H9 (cell line): ENCODE measurements around the gene CTNND1. TPM values are rescaled to one million over a fixed set of nuclear protein-coding genes. Genes with fewer than 3 reads are reported as not detected.
A peak's percentile ranks its signal among the peaks of the same experiment; 100 is the strongest.

ENCODE experiments used
- DNase-seq: peaks from one replicate; pipeline ENCODE4 v3.0.0-alpha.2; 2017
- H2AFZ ChIP-seq: one replicate; pipeline ENCODE4 v1.6.1; 2013; ENCODE audit warnings: mild to moderate bottlenecking, low read length, control low read depth, moderate library complexity
- H2AK5ac ChIP-seq: 2 replicates; pipeline ENCODE4 v1.6.1; 2013; ENCODE audit warnings: low read length, control low read depth, mixed read lengths; ENCODE audit not compliant: insufficient read length
- H2BK120ac ChIP-seq: one replicate; pipeline ENCODE4 v1.6.1; 2013; ENCODE audit warnings: low read depth, mild to moderate bottlenecking, low read length, control low read depth, inconsistent platforms; ENCODE audit not compliant: poor library complexity, severe bottlenecking
- H2BK12ac ChIP-seq: 2 replicates; pipeline ENCODE4 v1.6.1; 2013; ENCODE audit warnings: low read length, control low read depth, mixed read lengths, low read depth; ENCODE audit not compliant: insufficient read length
- H2BK15ac ChIP-seq: 2 replicates; pipeline ENCODE4 v1.6.1; 2013; ENCODE audit warnings: low read depth, low read length, control low read depth
- H2BK20ac ChIP-seq: one replicate; pipeline ENCODE4 v1.6.1; 2013; ENCODE audit warnings: low read depth, mild to moderate bottlenecking, low read length, control low read depth, inconsistent platforms; ENCODE audit not compliant: poor library complexity, severe bottlenecking
- H2BK5ac ChIP-seq: 2 replicates; pipeline ENCODE4 v1.6.1; 2013; ENCODE audit warnings: low read length, control low read depth, mixed read lengths; ENCODE audit not compliant: insufficient read length
- H3K14ac ChIP-seq: 2 replicates; pipeline ENCODE4 v1.6.1; 2013; ENCODE audit warnings: low read length, control low read depth; ENCODE audit not compliant: insufficient read depth
- H3K18ac ChIP-seq: 2 replicates; pipeline ENCODE4 v1.6.1; 2013; ENCODE audit warnings: low read depth, mild to moderate bottlenecking, mixed read lengths, low read length, control low read depth; ENCODE audit not compliant: insufficient read length
- H3K23ac ChIP-seq: 2 replicates; pipeline ENCODE4 v1.6.1; 2013; ENCODE audit warnings: low read length, control low read depth, mixed read lengths, low read depth; ENCODE audit not compliant: insufficient read length
- H3K23me2 ChIP-seq: 2 replicates; pipeline ENCODE4 v1.6.1; 2013; ENCODE audit warnings: low read depth, mild to moderate bottlenecking, mixed read lengths, low read length, control low read depth; ENCODE audit not compliant: insufficient read length, poor library complexity, severe bottlenecking
- H3K27ac ChIP-seq: 2 replicates; pipeline ENCODE4 v1.5.1; 2013; ENCODE audit warnings: low read length, control low read depth, mixed read lengths, low read depth; ENCODE audit not compliant: insufficient read length
- H3K27me3 ChIP-seq: 2 replicates; pipeline ENCODE4 v1.6.1; 2013; ENCODE audit warnings: low read length, control low read depth, inconsistent platforms; ENCODE audit not compliant: insufficient read depth
- H3K4ac ChIP-seq: 2 replicates; pipeline ENCODE4 v1.6.1; 2013; ENCODE audit warnings: low read depth, mild to moderate bottlenecking, control low read depth, inconsistent platforms, low read length, moderate library complexity
- H3K4me1 ChIP-seq: 2 replicates; pipeline ENCODE4 v1.6.1; 2013; ENCODE audit warnings: low read length, control low read depth, inconsistent platforms; ENCODE audit not compliant: insufficient read depth
- H3K4me2 ChIP-seq: 2 replicates; pipeline ENCODE4 v1.6.1; 2013; ENCODE audit warnings: low read length, control low read depth, mixed read lengths; ENCODE audit not compliant: insufficient read length, insufficient read depth
- H3K56ac ChIP-seq: 2 replicates; pipeline ENCODE4 v1.6.1; 2013; ENCODE audit warnings: low read depth, mild to moderate bottlenecking, mixed read lengths, low read length, control low read depth; ENCODE audit not compliant: insufficient read length
- H3K79me1 ChIP-seq: 2 replicates; pipeline ENCODE4 v1.6.1; 2013; ENCODE audit warnings: low read depth, mild to moderate bottlenecking, moderate library complexity, low read length, control low read depth, inconsistent platforms; ENCODE audit not compliant: insufficient read depth, poor library complexity, severe bottlenecking
- H3K79me2 ChIP-seq: 2 replicates; pipeline ENCODE4 v1.6.1; 2013; ENCODE audit warnings: low read length, control low read depth, inconsistent platforms; ENCODE audit not compliant: insufficient read depth
- H3K9ac ChIP-seq: 2 replicates; pipeline ENCODE4 v1.6.1; 2013; ENCODE audit warnings: low read length, control low read depth, mixed read lengths; ENCODE audit not compliant: insufficient read length; ENCODE audit errors: extremely low read depth
- H3K9me3 ChIP-seq: one replicate; pipeline ENCODE4 v1.6.1; 2013; ENCODE audit warnings: low read depth, low read length, inconsistent platforms; ENCODE audit not compliant: control insufficient read depth
- H3T11ph ChIP-seq: one replicate; pipeline ENCODE4 v1.6.1; 2013; ENCODE audit warnings: mild to moderate bottlenecking, low read length, control low read depth, inconsistent platforms
- H4K20me1 ChIP-seq: one replicate; pipeline ENCODE4 v1.6.1; 2013; ENCODE audit not compliant: control insufficient read depth, insufficient read length, insufficient read depth
- H4K5ac ChIP-seq: 2 replicates; pipeline ENCODE4 v1.6.1; 2013; ENCODE audit warnings: low read depth, mild to moderate bottlenecking, mixed read lengths, low read length, control low read depth; ENCODE audit not compliant: insufficient read length
- H4K8ac ChIP-seq: replicated peaks from 2 replicates; pipeline ENCODE4 v1.6.1; 2013; ENCODE audit warnings: low read length, control low read depth, mixed read lengths, low read depth; ENCODE audit not compliant: insufficient read length
- H4K91ac ChIP-seq: 2 replicates; pipeline ENCODE4 v1.6.1; 2013; ENCODE audit warnings: low read depth, mild to moderate bottlenecking, moderate library complexity, mixed read lengths, low read length, control low read depth; ENCODE audit not compliant: insufficient read length
- H3K27ac Mint-ChIP-seq, 3 experiments: 2 replicates in 2 of 3; 3 replicates in 1 of 3; pipeline ENCODE4 v1.8.0; 2020 to 2021; ENCODE audit warnings: mixed read lengths in 3 of 3, mild to moderate bottlenecking in 1 of 3, moderate library complexity in 1 of 3
- H3K27me3 Mint-ChIP-seq: 2 replicates; pipeline ENCODE4 v1.8.0; 2021; ENCODE audit warnings: low read depth, mild to moderate bottlenecking, moderate library complexity, mixed read lengths
- H3K36me3 Mint-ChIP-seq, 3 experiments: 2 replicates in 2 of 3; 3 replicates in 1 of 3; pipeline ENCODE4 v1.8.0; 2020 to 2021; ENCODE audit warnings: low read depth in 3 of 3, mixed read lengths in 3 of 3; ENCODE audit not compliant: insufficient read depth in 1 of 3
- H3K4me1 Mint-ChIP-seq, 2 experiments: 2 replicates each; pipeline ENCODE4 v1.8.0; 2020; ENCODE audit warnings: mixed read lengths in 2 of 2
- H3K4me3 Mint-ChIP-seq, 2 experiments: 2 replicates in 1 of 2; 3 replicates in 1 of 2; pipeline ENCODE4 v1.8.0; 2020 to 2021; ENCODE audit warnings: mild to moderate bottlenecking in 2 of 2, mixed read lengths in 2 of 2, moderate library complexity in 1 of 2
- H3K9me3 Mint-ChIP-seq, 2 experiments: 2 replicates in 1 of 2; 3 replicates in 1 of 2; pipeline ENCODE4 v1.8.0; 2020; ENCODE audit warnings: mild to moderate bottlenecking in 2 of 2, mixed read lengths in 2 of 2, moderate library complexity in 1 of 2
- CTCF ChIP-seq: fragments of 200-600 bp; sonication (generic); conservative IDR thresholded peaks from 3 replicates; pipeline ENCODE4 v1.8.0; 2021; ENCODE audit warnings: antibody characterized with exemption, mild to moderate bottlenecking
- total RNA-seq: library from RNA; stranded (reverse); gene quantifications from 2 replicates; pipeline ENCODE4 v1.2.1, GENCODE V29; 2021

Gene CTNND1
- total RNA-seq, 1 experiment from 2014 or later: 164 TPM

- H3K4me1 ChIP-seq: peaks cover 6% of the 10 kb centered on the region; the same call in 1 of the 2 replicates
- no peak overlapping the region for H2BK15ac ChIP-seq
- H2BK20ac ChIP-seq: no peak overlapping the region
- no peak overlapping the region for H3T11ph ChIP-seq
- no peaks in the 10 kb centered on the region for H3K27me3 Mint-ChIP-seq
- no peak overlapping the region for H2BK5ac ChIP-seq
- no peak overlapping the region for H2BK120ac ChIP-seq
- no peak overlapping the region for H3K4me2 ChIP-seq
- H3K4ac ChIP-seq: no peak overlapping the region
- no peak overlapping the region for H2AFZ ChIP-seq
- no peak overlapping the region for H4K91ac ChIP-seq
- TF ChIP-seq CTCF: no peak
- no peak overlapping the region for H3K27ac ChIP-seq
- peaks cover 26 to 61% (median 61%) of the 10 kb centered on the region in 3 experiments for H3K36me3 Mint-ChIP-seq
- H3K4me1 Mint-ChIP-seq: peaks cover 19 to 25% of the 10 kb centered on the region in 2 experiments
- H3K27ac Mint-ChIP-seq: peak overlapping the region; percentile 6 to 80 (median 71); a peak in 4 of 7 replicates
- H2AK5ac ChIP-seq: no peak overlapping the region
- H3K9me3 ChIP-seq: no peaks in the 10 kb centered on the region
- H3K79me2 ChIP-seq: peaks cover 19% of the 10 kb centered on the region; the same call in 1 of the 2 replicates
- no peak overlapping the region for H3K18ac ChIP-seq
- H4K20me1 ChIP-seq: no peaks in the 10 kb centered on the region
- H4K8ac ChIP-seq: no peak overlapping the region
- no peaks in the 10 kb centered on the region for H3K27me3 ChIP-seq
- no peak overlapping the region for H2BK12ac ChIP-seq
- no peak overlapping the region for H3K9ac ChIP-seq
- peaks cover 15% of the 10 kb centered on the region for H3K79me1 ChIP-seq
- no peak overlapping the region for H4K5ac ChIP-seq
- no peak overlapping the region for H3K56ac ChIP-seq
- no peak overlapping the region for H3K23ac ChIP-seq
- DNase-seq: no peak
- H3K4me3 Mint-ChIP-seq: no peak overlapping the region
- no peak overlapping the region for H3K14ac ChIP-seq
- H3K9me3 Mint-ChIP-seq: no peaks in the 10 kb centered on the region
- no peaks in the 10 kb centered on the region for H3K23me2 ChIP-seq
Observed at GRCh38 chr11:57792870-57793269, 31.3 kb downstream of the CTNND1 start.
